Natural killer cell (primary cell): ENCODE measurements around the gene ZNF398. TPM values are rescaled to one million over a fixed set of nuclear protein-coding genes. Genes with fewer than 3 reads are reported as not detected.

Source experiments
- ATAC-seq, 3 donors: fragments of 150-1000 bp in 2 of 3; fragments of 200-7000 bp in 1 of 3; cut with Tn5 transposase; 1 replicate in 1 of 3; 2 replicates in 2 of 3; pipeline ENCODE4 v1.10.0; 2021; ENCODE audit warnings: mild to moderate bottlenecking in 2 of 3, moderate library complexity in 2 of 3
- DNase-seq, 2 donors: peaks; one replicate each; pipeline versions ENCODE4 v3.0.0 to v3.0.0-alpha.2; 2013 to 2021; ENCODE audit warnings: mixed read lengths in 1 of 2
- H3K27ac ChIP-seq: one replicate; pipeline ENCODE4 v1.5.1; 2013; ENCODE audit warnings: mild to moderate bottlenecking, low read length
- H3K27me3 ChIP-seq: one replicate; pipeline ENCODE4 v1.6.1; 2013; ENCODE audit warnings: low read length; ENCODE audit not compliant: control insufficient read depth, insufficient read depth
- H3K36me3 ChIP-seq: one replicate; pipeline ENCODE4 v1.6.1; 2013; ENCODE audit warnings: low read length; ENCODE audit not compliant: control insufficient read depth, insufficient read depth
- H3K4me1 ChIP-seq: one replicate; pipeline ENCODE4 v1.6.1; 2013; ENCODE audit warnings: low read length; ENCODE audit not compliant: control insufficient read depth, insufficient read depth
- H3K4me3 ChIP-seq: one replicate; pipeline ENCODE4 v1.5.1; 2013; ENCODE audit warnings: low read length
- H3K9me3 ChIP-seq: one replicate; pipeline ENCODE4 v1.6.1; 2013; ENCODE audit warnings: low read length; ENCODE audit not compliant: control insufficient read depth, insufficient read depth
- H3K27ac Mint-ChIP-seq, 2 donors: one replicate each; pipeline ENCODE4 v1.8.0; 2022; ENCODE audit warnings: mild to moderate bottlenecking in 2 of 2, mixed read lengths in 2 of 2, moderate library complexity in 1 of 2
- H3K27me3 Mint-ChIP-seq, 2 donors: one replicate each; pipeline ENCODE4 v1.8.0; 2022; ENCODE audit warnings: low read depth in 2 of 2, mixed read lengths in 2 of 2
- H3K36me3 Mint-ChIP-seq: one replicate; pipeline ENCODE4 v1.8.0; 2022; ENCODE audit warnings: mixed read lengths
- H3K4me1 Mint-ChIP-seq, 2 donors: one replicate each; pipeline ENCODE4 v1.8.0; 2022; ENCODE audit warnings: mixed read lengths in 2 of 2
- H3K4me3 Mint-ChIP-seq: one replicate; pipeline ENCODE4 v1.8.0; 2022; ENCODE audit warnings: mild to moderate bottlenecking, moderate library complexity, mixed read lengths
- H3K9me3 Mint-ChIP-seq, 2 donors: one replicate each; pipeline ENCODE4 v1.8.0; 2022; ENCODE audit warnings: mixed read lengths in 2 of 2
- CTCF ChIP-seq: fragments of 200-600 bp; IDR thresholded peaks from one replicate; pipeline ENCODE4 v1.8.0; 2022; ENCODE audit warnings: antibody characterized with exemption
- WGBS: methylation state at CpG from one replicate; pipeline ENCODE4 v1.1.7; 2013; ENCODE audit warnings: missing lambda C conversion rate; ENCODE audit not compliant: insufficient coverage; 5-methylcytosine and 5-hydroxymethylcytosine counted together
- intact Hi-C: fragments of 100-400 bp; cut with micrococcal nuclease; formaldehyde crosslinking; loops from one replicate; pipeline ENCODE4 v1.14.2; 2022
- total RNA-seq, 4 donors: library from RNA; stranded (reverse); fragments of 120-200 nt in 1 of 4; gene quantifications; one replicate each; pipeline versions ENCODE4 v1.2.3 to v1.2.4, GENCODE V29; 2013 to 2022

The ZNF398 gene
- total RNA-seq, 3 donors from 2014 or later (not counting 1 experiment from before 2014, with no cell fraction given): 14.8 to 18.5 (median 18.5) TPM

GRCh38 chr7:149191851-149192250, 44.6 kb downstream of the ZNF398 start:
- Mint-ChIP-seq H3K36me3 (no peaks in the 10 kb centered on the region), H3K27ac (no peak overlapping the region), H3K4me1 (peaks cover 9 to 15% of the 10 kb centered on the region in 2 donors), H3K4me3 (peak overlapping the region; percentile 83), H3K9me3 (no peaks in the 10 kb centered on the region), H3K27me3 (no peaks in the 10 kb centered on the region)
- peaks cover 15% of the 10 kb centered on the region for H3K4me1 ChIP-seq
- ATAC-seq (no peak), DNase-seq (no peak)
- intact Hi-C loops: no loop called here
- H3K9me3 ChIP-seq: no peaks in the 10 kb centered on the region
- H3K4me3 ChIP-seq: no peak overlapping the region
- H3K27ac ChIP-seq: no peak overlapping the region
- H3K36me3 ChIP-seq: no peaks in the 10 kb centered on the region
- H3K27me3 ChIP-seq: no peaks in the 10 kb centered on the region
- no peak for TF ChIP-seq CTCF
- 72% methylated on average over 3 of the region's 5 CpGs for WGBS

- peak overlapping the region; percentile 86 for H3K4me3 Mint-ChIP-seq
- no peaks in the 10 kb centered on the region for H3K9me3 Mint-ChIP-seq
- H3K9me3 ChIP-seq: no peaks in the 10 kb centered on the region
- H3K4me1 Mint-ChIP-seq: peaks cover 14 to 31% of the 10 kb centered on the region in 2 donors
- no peaks in the 10 kb centered on the region for H3K27me3 ChIP-seq
- H3K27ac Mint-ChIP-seq: peak overlapping the region; percentile 9 to 88
- H3K27me3 Mint-ChIP-seq: no peaks in the 10 kb centered on the region
- no peak for TF ChIP-seq CTCF
- intact Hi-C loops: no loop called here
- H3K36me3 ChIP-seq: peaks cover 10% of the 10 kb centered on the region
- 91% methylated on average over 4 of the region's 4 CpGs for WGBS
- peak overlapping the region; percentile 95 for H3K4me3 ChIP-seq
- peak overlapping the region; percentile 59 for H3K27ac ChIP-seq
- ATAC-seq (no peak), DNase-seq (no peak)
- H3K4me1 ChIP-seq: peaks cover 20% of the 10 kb centered on the region
- peaks cover 10% of the 10 kb centered on the region for H3K36me3 Mint-ChIP-seq
Measured at GRCh38 chr7:149194799-149195179, 47.5 kb downstream of the ZNF398 start.

GRCh38 chr7:149195180-149196150, 48.2 kb downstream of the ZNF398 start, which contains the start of gene ZNF282:
Gene ZNF282 (plus strand): TSS chr7:149195546. CDS start chr7:149195590, 44 bp downstream.
- intact Hi-C loops: no loop called here
- ATAC-seq (peak; percentile 84 to 88 (median 86)), DNase-seq (peak; percentile 59 to 77)
- peak within 1 kb of the TSS; percentile 95 for H3K4me3 ChIP-seq
- peak within 1 kb of the TSS; percentile 59 for H3K27ac ChIP-seq
- peak within 1 kb of the TSS; percentile 86 for H3K4me3 Mint-ChIP-seq
- peak within 1 kb of the TSS; percentile 79 to 88 for H3K27ac Mint-ChIP-seq
- no peaks in the 10 kb centered on the region for H3K9me3 ChIP-seq
- H3K27me3 ChIP-seq: no peaks in the 10 kb centered on the region
- H3K9me3 Mint-ChIP-seq: no peaks in the 10 kb centered on the region
- H3K36me3 Mint-ChIP-seq: peaks cover 16% of the 10 kb centered on the region
- TF ChIP-seq CTCF: peak; percentile 49
- peaks cover 14 to 38% of the 10 kb centered on the region in 2 donors for H3K4me1 Mint-ChIP-seq
- WGBS: under 1% methylated on average over 97 of the region's 97 CpGs
- peaks cover 14% of the 10 kb centered on the region for H3K36me3 ChIP-seq
- H3K27me3 Mint-ChIP-seq: no peaks in the 10 kb centered on the region
- peaks cover 20% of the 10 kb centered on the region for H3K4me1 ChIP-seq
